Measurements from ENCODE around the gene FAM193B.

FAM193B gene

DNA sequence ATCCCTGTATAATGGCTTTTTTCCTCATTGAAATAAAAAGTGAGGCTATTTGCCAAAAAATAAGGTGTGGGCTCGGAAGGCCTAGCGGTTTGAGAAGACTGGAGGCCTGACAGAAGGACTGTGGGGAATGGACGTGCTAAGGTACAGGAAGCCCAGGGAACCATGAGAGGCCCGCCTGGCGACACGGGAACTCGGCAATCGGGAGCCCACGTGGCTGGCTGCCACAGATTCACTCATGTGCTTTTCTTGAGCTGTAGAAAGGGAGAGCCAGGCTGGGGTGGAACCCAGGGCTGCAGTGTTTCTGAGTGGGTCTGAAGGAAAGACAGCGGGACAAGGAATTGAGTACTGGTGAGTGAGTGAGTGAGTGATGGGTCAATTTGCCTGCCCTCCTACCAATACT, 25.7 kb downstream of the FAM193B start:
- TF ChIP-seq, protein P1, sequence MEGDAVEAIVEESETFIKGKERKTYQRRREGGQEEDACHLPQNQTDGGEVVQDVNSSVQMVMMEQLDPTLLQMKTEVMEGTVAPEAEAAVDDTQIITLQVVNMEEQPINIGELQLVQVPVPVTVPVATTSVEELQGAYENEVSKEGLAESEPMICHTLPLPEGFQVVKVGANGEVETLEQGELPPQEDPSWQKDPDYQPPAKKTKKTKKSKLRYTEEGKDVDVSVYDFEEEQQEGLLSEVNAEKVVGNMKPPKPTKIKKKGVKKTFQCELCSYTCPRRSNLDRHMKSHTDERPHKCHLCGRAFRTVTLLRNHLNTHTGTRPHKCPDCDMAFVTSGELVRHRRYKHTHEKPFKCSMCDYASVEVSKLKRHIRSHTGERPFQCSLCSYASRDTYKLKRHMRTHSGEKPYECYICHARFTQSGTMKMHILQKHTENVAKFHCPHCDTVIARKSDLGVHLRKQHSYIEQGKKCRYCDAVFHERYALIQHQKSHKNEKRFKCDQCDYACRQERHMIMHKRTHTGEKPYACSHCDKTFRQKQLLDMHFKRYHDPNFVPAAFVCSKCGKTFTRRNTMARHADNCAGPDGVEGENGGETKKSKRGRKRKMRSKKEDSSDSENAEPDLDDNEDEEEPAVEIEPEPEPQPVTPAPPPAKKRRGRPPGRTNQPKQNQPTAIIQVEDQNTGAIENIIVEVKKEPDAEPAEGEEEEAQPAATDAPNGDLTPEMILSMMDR (IDR thresholded peaks at IDR 0.05; ENCODE audit: low read depth, low read length): no peak
- no peak overlapping the region for H3K4me3 ChIP-seq (ENCODE audit: low read depth, low read length)

DNA sequence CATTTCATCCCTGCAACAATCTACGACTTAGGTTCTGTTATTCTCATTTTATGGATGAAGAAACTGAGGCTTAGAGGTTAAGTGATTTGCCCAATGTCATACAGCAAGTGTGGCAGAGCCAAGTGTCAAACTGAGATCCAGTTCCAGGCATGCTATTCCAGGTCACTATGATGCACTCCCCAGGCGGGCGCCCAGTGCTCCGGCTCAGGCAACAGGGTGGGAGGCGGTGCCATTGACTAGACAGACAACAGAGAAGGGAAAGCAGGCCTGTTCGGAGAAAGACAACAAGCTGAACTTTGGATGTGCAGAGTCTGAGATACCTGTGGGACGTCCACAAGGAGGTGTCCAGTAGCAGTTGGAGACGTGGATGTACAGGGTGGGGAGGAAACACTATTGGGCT, 26.8 kb downstream of the FAM193B start:
- TF ChIP-seq, protein P1 (IDR thresholded peaks at IDR 0.05; ENCODE audit: low read depth, low read length): no peak
- no peak overlapping the region for H3K4me3 ChIP-seq (ENCODE audit: low read depth, low read length)

DNA sequence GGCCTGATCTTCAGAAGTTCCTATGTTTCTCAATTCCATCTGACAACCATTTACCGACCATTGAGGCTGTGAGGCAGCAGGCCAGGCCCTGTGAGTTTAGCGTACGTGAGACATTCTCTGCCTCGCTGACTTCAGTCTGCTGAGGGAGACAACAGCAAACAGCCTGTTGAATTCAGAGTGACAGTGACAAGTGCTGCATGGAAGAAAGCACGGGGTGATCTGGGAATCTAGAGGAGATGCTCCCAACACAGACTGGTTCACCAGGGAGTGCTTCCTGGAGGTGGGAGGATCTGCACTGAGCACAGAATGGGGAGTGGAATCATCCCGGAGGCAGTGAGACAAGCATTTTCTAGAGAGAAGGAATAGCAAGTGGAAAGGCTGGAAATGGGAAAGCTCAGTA, 27.6 kb downstream of the FAM193B start:
- TF ChIP-seq, protein P1 (IDR thresholded peaks at IDR 0.05; ENCODE audit: low read depth, low read length): no peak
- no peak overlapping the region for H3K4me3 ChIP-seq (ENCODE audit: low read depth, low read length)

DNA sequence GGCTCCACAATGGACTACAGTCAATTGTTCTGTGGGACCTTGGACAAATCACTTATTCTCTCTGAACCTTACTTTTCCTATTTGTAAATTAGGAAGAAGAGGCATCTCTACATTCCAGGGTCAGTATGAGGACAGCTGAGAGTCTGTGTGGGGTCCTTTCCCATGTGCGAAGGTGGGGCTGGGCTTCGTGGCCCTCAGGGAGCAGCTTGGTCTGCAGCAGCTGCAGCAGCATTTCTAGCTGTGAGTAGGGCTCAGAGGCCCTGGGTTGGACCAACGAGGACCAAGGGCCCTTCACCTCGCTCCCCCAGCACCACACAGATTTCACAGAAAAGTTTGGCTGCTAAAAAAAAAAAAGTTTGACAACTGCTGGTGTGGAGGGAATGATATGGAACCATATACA, 28.2 kb downstream of the FAM193B start:
- TF ChIP-seq, protein P1 (IDR thresholded peaks at IDR 0.05; ENCODE audit: low read depth, low read length): no peak

DNA sequence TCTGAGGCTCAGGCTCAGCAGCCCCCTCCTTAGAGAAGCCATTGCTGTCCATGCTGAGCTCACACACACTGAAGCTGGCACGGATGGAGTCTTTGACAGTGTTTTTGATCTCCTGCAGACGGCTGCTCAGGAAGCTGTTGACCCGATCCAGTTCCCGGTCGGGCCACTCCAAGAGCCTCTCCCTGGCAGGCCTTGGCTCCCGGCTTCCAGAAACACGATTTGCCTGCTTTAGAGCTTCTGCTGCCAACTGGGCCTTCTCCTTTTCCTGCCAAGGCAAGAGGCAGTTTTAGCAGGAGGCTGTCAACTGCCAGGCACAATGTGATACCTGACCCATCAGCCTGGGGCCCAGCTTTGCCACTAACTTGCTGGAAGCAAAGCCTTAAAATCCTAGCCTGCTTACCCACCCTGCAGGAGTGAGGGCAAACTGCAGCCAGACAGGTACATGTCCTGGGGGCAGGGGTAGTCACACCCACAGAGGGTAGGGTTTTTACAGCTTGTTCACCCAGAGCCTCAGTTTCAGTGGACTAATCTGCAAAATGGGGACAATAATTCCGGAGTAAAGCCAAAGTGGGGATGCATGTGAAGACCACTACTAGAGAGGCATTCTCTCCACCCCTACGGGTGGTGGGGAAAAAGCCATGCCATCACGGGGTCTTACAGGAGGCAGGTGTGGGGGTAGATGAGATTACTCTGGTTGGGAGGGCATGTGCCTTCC, 29.3 kb downstream of the FAM193B start:
- no peak overlapping the region for H3K4me3 ChIP-seq (ENCODE audit: low read depth, low read length)
- TF ChIP-seq, protein P1 (IDR thresholded peaks at IDR 0.05; ENCODE audit: low read depth, low read length): no peak

More for the DNA sequence above, 28.2 kb downstream of the FAM193B start:
- H3K4me3 ChIP-seq (ENCODE audit: low read depth, low read length): no peak overlapping the region

DNA sequence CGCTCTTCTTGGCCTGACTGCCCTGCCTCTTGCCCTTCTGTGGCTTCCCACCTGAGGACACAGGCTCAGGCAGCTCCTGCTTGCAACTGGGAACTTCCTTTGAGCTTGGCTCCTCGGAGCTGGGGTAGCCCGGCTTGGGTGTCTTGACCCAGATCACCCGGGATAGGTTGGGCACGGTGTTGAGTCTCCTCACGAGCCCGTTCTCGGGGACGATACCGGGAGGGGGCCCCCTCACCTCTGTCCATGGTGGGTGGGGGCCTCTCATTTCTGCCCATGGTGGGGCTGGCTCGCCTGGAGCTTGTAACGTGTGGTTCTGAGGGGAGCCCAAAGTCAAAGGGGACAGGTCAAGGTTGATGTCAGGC, 29.8 kb downstream of the FAM193B start:
- TF ChIP-seq, protein P1 (IDR thresholded peaks at IDR 0.05; ENCODE audit: low read depth, low read length): no peak
- H3K4me3 ChIP-seq (ENCODE audit: low read depth, low read length): no peak overlapping the region

DNA sequence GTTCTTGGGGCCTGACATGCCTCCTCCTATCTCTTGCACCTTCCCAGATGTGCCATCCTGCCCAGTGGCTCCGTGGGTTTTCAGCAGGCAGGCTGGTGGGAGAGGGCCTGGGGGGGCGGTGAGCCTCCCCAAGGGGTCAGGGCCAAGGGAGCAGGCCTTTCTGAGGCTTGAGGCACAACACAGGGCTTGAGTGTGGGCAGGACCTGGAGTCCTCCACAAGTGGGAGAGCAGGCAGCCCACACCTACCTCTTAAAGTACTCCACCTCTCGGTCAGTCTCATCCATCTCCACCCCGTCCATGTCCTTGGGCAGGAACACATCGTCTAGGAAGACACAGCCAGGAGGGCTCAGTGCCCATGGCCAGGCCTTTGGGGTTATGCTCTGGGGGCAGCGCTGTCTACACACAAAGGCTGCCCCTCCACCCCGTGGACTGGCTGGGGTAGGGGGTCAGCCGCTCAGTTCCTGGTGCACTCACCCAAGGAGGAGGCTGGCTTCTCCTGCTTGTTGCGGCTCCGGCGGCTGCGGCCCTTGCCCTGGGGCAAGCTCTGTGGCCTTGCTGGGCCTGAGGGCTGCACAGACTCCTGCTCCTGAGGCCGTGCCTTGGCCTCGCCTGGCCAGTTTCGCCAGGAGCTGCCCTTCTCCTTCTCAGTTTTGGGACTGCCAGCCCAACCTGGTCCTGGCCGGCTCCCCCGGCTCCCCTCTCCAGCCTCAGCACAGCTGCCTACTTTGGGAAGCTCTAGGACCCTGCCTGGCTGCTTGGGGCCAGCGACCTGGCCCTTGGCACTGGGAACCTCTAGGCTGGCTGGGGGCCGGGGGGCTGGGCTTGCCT, 30.4 kb downstream of the FAM193B start:
- TF ChIP-seq, protein P1 (IDR thresholded peaks at IDR 0.05; ENCODE audit: low read depth, low read length): no peak
- H3K4me3 ChIP-seq (ENCODE audit: low read depth, low read length): no peak overlapping the region
